HG03196 (cell line): ENCODE results near the gene ITGB1BP1.
A peak's percentile ranks its signal among the peaks of the same experiment; 100 is the strongest.

ENCODE experiments used
- ATAC-seq: cut with Tn5 transposase; IDR thresholded peaks from one replicate; pipeline ENCODE4 v1.9.1; 2021; ENCODE audit not compliant: unreplicated experiment

Gene ITGB1BP1

GRCh38 chr2:9428965-9429577, 5.7 kb upstream of the ITGB1BP1 start:
- no peak for ATAC-seq

- no peak for ATAC-seq
Observed at GRCh38 chr2:9424447-9425164, 1.3 kb upstream of the ITGB1BP1 start.

DNA sequence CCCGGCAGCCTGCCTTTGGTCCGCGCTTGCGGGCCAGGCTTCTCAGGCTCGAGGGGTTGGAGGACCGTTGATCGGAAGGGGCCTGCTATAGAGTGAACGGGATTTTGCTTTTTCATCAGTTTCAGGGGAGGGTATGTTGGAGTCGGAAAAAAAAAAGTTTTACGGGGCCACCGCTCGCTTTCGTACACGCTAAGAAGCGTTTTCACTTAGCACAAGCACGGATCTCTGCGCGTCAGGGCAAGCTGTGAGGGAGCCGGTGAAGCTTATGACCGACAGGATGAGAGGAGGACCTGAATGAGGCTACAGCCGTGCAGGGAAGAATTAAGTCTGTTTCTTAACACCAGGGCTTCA, 569 bp upstream of the ITGB1BP1 start:
- ATAC-seq, result no peak

DNA sequence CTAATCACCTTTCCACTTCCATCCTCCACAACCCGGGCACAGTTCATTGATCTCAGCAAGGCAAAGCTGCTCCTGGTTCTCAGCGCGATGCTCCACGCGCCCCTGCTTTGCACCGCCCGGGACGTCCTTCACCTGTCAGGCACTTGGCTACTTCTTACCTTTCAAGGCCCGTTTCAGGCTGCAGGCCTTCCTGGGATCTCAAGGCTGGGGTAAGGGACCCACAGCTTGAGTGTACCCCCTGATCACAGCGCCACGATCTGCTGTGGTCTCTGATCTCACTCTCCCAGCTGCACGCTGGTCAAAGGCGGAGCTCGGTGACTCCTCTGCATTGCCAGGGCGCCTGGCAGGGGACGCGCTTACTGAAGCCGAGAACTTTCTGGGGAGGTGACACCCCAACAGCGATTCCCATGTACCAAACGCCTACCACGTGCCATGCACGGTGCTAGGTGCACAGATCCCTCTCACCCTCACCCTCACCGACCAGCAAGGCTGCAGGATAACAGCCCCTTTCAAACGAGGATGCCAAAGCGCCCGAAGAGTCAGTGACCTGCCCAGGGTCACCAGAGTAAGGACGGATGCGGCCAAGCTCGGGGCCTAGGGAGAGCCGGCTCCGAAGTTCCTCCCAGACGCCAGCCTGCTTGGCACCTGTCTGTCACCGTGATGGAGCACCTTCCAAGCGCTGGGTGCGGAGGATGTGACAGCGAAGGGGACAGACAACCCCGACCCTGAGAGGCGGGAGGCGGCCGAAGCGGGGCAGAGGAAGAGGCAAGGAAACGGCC, 818 bp downstream of the ITGB1BP1 start:
- ATAC-seq, result peak; percentile 32

DNA sequence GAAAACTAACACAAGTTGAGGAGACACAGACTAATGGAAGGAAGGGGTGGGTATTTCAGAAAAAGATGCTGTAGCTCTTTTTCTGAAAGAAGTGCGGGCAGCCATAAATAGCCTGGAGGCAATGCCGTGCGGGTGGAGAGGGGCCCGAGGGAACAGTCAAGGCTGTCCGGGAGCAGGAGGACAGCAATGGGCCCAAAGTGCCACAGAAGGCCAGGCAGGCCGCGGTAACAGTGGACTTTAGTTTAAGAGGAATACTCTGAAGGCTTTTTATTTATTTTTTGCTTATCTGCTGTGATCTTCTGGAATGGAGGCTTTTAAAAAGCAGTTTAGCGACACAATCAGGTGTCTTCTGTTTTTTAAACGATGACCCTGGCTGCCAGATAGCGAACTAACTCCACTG, 2.8 kb downstream of the ITGB1BP1 start:
- ATAC-seq, result no peak

DNA sequence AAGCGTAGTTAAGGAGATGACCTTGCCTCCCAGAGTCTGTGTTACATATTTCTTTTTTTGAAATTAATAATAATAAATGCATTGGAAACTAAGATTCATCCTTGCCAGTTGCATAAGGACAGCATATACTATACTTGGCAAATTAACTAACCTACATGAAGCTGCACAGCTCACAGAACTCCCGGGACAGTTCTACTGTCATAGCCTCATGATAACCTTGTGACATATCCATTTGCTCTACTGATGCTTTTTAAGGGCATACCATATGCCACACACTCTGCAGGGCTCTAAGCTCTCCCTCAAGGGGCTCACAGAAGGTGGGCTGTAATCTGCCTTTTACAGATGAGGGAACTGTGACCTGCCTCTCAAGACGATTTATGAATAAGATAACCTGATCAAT, 3.8 kb downstream of the ITGB1BP1 start:
- ATAC-seq, result no peak

- ATAC-seq, result no peak
Observed at GRCh38 chr2:9418746-9419145, 4.6 kb downstream of the ITGB1BP1 start.

- no peak for ATAC-seq
Observed at GRCh38 chr2:9417725-9418124, 5.6 kb downstream of the ITGB1BP1 start.

GRCh38 chr2:9416962-9417316, 6.4 kb downstream of the ITGB1BP1 start:
- no peak for ATAC-seq

DNA sequence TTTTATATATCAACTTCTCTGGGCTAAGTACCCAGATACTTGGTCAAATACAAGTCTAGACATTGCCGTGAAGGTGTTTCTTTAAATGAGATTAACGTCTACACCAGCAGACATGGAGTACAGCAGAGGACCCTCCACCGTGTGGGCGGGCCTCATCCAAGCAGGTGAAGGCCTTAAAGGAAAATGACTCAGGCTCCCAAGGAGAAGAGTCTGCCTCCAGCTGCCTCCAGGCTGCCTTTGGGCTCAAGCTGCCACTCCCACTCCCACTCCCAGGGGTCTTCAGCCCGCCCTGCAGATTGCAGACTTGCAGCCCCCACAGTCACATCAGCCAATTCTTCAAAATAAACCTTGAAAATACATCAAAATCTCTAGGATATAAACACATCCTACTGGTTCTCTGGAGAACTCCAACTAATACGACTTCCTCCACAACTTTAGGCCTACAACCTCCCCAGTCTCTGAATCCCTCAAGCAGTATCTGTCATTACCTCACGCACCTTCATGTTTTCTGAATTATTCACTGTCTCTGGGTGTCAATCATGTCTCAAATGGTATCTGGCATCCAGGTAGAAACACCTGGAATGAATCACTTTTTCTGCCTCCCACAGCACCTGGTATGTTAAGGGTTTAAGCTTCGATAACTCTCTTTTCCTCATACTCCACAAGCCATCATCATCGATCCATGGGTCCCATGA, 6.9 kb downstream of the ITGB1BP1 start:
- ATAC-seq, result no peak

GRCh38 chr2:9415516-9416169, 7.7 kb downstream of the ITGB1BP1 start:
- ATAC-seq, result no peak

GRCh38 chr2:9412781-9413180, 10.5 kb downstream of the ITGB1BP1 start:
- ATAC-seq, result no peak

DNA sequence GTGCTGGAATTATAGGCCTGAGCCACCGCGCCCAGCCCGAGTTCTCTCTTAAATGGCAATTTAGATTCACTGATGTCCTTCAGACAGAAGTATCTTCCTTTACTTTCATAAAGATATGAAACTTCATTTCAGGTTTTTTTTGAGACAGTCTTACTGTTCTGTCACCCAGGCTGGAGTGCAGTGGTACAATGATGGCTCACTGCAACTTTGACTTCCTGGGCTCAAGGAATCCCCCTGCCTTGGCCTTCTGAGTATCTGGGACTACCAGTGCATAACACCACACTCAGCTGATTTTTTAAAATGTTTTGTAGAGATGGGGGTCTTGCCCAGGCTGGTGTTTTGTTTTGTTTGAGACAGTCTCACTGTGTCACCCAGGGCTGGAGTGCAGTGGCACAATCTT, 13.2 kb downstream of the ITGB1BP1 start:
- no peak for ATAC-seq

GRCh38 chr2:9408641-9409151, 14.6 kb downstream of the ITGB1BP1 start:
- no peak for ATAC-seq

DNA sequence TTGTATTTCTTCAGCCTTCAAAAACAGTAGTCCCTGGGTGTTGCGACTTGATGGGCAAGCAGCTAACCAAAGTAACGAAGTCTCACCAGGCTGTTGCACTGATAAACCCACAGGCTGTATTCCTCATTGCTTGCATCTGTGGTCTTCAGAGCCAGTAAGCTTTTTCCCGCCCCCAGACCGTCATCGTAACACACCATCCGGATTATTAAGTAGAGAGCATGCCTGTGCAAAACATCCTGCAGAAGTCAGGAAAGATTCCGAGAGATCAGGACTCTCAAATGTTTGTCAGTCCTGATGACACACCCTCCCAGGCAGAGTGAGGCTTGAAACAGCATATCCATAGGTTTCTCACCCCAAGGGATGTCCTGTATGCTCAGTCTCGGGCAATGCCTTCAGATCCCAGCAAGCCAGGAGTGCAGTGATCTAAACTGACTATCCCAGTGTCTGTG, 15.9 kb downstream of the ITGB1BP1 start:
- ATAC-seq, result no peak

DNA sequence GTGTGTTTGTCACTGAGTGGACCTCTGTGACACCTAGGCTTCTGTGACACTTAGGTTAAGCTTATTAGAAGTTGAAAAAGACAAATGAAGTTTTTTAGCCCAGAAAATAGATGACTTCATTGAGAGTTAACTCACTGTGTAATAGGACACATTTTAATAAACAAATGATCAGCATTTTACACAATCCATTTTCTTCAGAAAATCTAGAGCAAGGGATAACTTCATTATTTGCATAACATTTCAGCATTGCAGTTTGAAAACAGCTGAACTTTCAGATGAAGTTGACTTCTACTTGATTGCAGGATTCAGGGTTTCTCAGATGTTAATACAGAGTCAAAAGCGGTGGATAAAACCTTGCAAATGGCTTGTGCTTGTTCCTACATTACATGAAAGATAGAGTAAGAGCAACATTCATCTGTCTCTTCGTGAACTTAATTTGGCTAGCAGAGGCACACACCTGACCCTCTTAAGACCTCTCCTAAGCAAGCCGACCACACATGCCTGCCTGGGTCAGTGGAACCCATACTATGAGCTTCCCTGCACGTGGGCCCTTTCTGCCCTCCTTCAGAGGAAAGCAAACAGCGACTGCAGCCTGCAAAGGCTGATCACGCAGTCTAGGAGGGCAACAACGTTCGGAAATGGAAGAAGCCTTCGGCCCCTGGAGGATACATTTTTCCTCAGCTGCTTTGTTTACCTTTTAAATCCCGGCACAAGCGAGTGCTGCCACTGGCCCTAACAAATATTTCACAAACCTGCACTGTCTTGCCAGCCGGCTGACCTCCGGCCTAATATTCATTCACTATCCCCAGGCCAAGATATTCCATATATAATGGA, 16.6 kb downstream of the ITGB1BP1 start:
- no peak for ATAC-seq

GRCh38 chr2:9405636-9406035, 17.7 kb downstream of the ITGB1BP1 start:
- no peak for ATAC-seq

- no peak for ATAC-seq
Observed at GRCh38 chr2:9404451-9404850, 18.9 kb downstream of the ITGB1BP1 start.

GRCh38 chr2:9403924-9404323, 19.4 kb downstream of the ITGB1BP1 start:
- no peak for ATAC-seq
